SK-N-SH treated with all-trans-retinoic acid at 6 μM for 48 hours (cell line): ENCODE measurements around the gene KLHL6.

Experiments
- ATAC-seq: fragments of 200-7000 bp; cut with Tn5 transposase; 3 replicates; pipeline ENCODE4 v1.9.1; 2020; ENCODE audit warnings: mild to moderate bottlenecking, moderate library complexity
- ARNTL ChIP-seq: fragments of 450-650 bp; formaldehyde crosslinking; IDR thresholded peaks from 2 replicates; pipeline ENCODE4 v1.5.0; 2020; ENCODE audit warnings: low read depth, mild to moderate bottlenecking, moderate library complexity, borderline replicate concordance
- BACH2 ChIP-seq: fragments of 250-450 bp; sonication (Bioruptor Pico); IDR thresholded peaks from 2 replicates; pipeline ENCODE4 v1.9.0; 2021; ENCODE audit warnings: mild to moderate bottlenecking, borderline replicate concordance
- CREB5 ChIP-seq: fragments of 250-450 bp; sonication (Bioruptor Pico); IDR thresholded peaks from 2 replicates; pipeline ENCODE4 v1.5.1; 2020; ENCODE audit warnings: low read depth, mild to moderate bottlenecking, moderate library complexity
- CSDC2 ChIP-seq: fragments of 250-450 bp; sonication (Bioruptor Pico); IDR thresholded peaks from 2 replicates; pipeline ENCODE4 v1.5.0; 2020; ENCODE audit warnings: mild to moderate bottlenecking, moderate library complexity
- CSRNP3 ChIP-seq: fragments of 250-450 bp; sonication (Bioruptor Pico); IDR thresholded peaks from 2 replicates; pipeline ENCODE4 v1.5.1; 2021; ENCODE audit warnings: mild to moderate bottlenecking, moderate library complexity
- ESRRG ChIP-seq: fragments of 250-450 bp; sonication (Bioruptor Pico); IDR thresholded peaks from 2 replicates; pipeline ENCODE4 v1.6.1; 2021; ENCODE audit warnings: mild to moderate bottlenecking
- GLIS3 ChIP-seq: fragments of 250-450 bp; sonication (Bioruptor Pico); IDR thresholded peaks from 2 replicates; pipeline ENCODE4 v1.5.0; 2020; ENCODE audit warnings: mild to moderate bottlenecking, moderate library complexity
- ISL1 ChIP-seq: fragments of 250-450 bp; sonication (Bioruptor Pico); IDR thresholded peaks from 2 replicates; pipeline ENCODE4 v2.1.2; 2022; ENCODE audit warnings: mild to moderate bottlenecking, moderate library complexity
- OSR1 ChIP-seq: fragments of 250-450 bp; sonication (Bioruptor Pico); IDR thresholded peaks from 2 replicates; pipeline ENCODE4 v1.8.0; 2022; ENCODE audit warnings: moderate library complexity, mild to moderate bottlenecking, inconsistent platforms
- PATZ1 ChIP-seq: fragments of 250-450 bp; sonication (Bioruptor Pico); IDR thresholded peaks from 2 replicates; pipeline ENCODE4 v1.8.0; 2020; ENCODE audit warnings: mild to moderate bottlenecking, moderate library complexity, borderline replicate concordance
- POU6F1 ChIP-seq: fragments of 250-450 bp; sonication (Bioruptor Pico); IDR thresholded peaks from 2 replicates; pipeline ENCODE4 v1.8.0; 2021; ENCODE audit warnings: low read depth, mild to moderate bottlenecking, moderate library complexity, borderline replicate concordance
- PPARA ChIP-seq: fragments of 250-450 bp; sonication (Bioruptor Pico); IDR thresholded peaks from 2 replicates; pipeline ENCODE4 v1.5.0; 2020; ENCODE audit warnings: mild to moderate bottlenecking, borderline replicate concordance
- RARB ChIP-seq: fragments of 250-450 bp; sonication (Bioruptor Pico); IDR thresholded peaks from 2 replicates; pipeline ENCODE4 v1.8.0; 2021; ENCODE audit warnings: mild to moderate bottlenecking, moderate library complexity
- SNAI2 ChIP-seq: fragments of 250-450 bp; sonication (Bioruptor Pico); IDR thresholded peaks from 2 replicates; pipeline ENCODE4 v1.5.0; 2020; ENCODE audit warnings: mild to moderate bottlenecking, moderate library complexity
- TCF4 ChIP-seq: fragments of 250-450 bp; sonication (Bioruptor Pico); IDR thresholded peaks from 2 replicates; pipeline ENCODE4 v1.8.0; 2021; ENCODE audit warnings: mild to moderate bottlenecking, moderate library complexity, borderline replicate concordance
- TOX ChIP-seq: fragments of 250-450 bp; sonication (Bioruptor Pico); IDR thresholded peaks from 2 replicates; pipeline ENCODE4 v1.8.0; 2021; ENCODE audit warnings: mild to moderate bottlenecking, moderate library complexity, borderline replicate concordance
- ZFP3 ChIP-seq: fragments of 250-450 bp; sonication (Bioruptor Pico); IDR thresholded peaks from 2 replicates; pipeline ENCODE4 v1.5.0; 2020; ENCODE audit warnings: mild to moderate bottlenecking, moderate library complexity
- ZFP30 ChIP-seq: fragments of 450-650 bp; formaldehyde crosslinking; IDR thresholded peaks from 2 replicates; pipeline ENCODE4 v1.5.0; 2022; ENCODE audit warnings: mild to moderate bottlenecking, moderate library complexity
- ZNF8 ChIP-seq: fragments of 450-650 bp; formaldehyde crosslinking; IDR thresholded peaks from 2 replicates; pipeline ENCODE4 v1.5.0; 2020; ENCODE audit warnings: mild to moderate bottlenecking, moderate library complexity
- TF ChIP-seq, protein P1 (sequence below): fragments of 250-450 bp; sonication (Bioruptor Pico); IDR thresholded peaks from 2 replicates; pipeline ENCODE4 v1.5.0; 2020; ENCODE audit warnings: mild to moderate bottlenecking, moderate library complexity

KLHL6 gene

GRCh38 chr3:183584914-183585280 lies 29.4 kb upstream of the KLHL6 start:
- TF ChIP-seq TCF4 (CRISPR knock-in tag) (no peak), ZNF8 (CRISPR knock-in tag) (no peak), ESRRG (CRISPR knock-in tag) (no peak), RARB (CRISPR knock-in tag) (no peak), TOX (CRISPR knock-in tag) (no peak), BACH2 (CRISPR knock-in tag) (no peak)
- TF ChIP-seq, all 23 proteins: peak for 0
- no peak for ATAC-seq

- TF ChIP-seq GLIS3 (CRISPR knock-in tag), result no peak
- peak; percentile 39; the same call in 1 of the 2 replicates for TF ChIP-seq TCF4 (CRISPR knock-in tag)
- TF ChIP-seq CSDC2, result no peak
- no peak for TF ChIP-seq PATZ1 (CRISPR knock-in tag)
- ATAC-seq, result peak; percentile 33; the same call in 1 of the 3 replicates
These were observed 28.9 kb upstream of the KLHL6 start for GRCh38 chr3:183584246-183584913.

DNA sequence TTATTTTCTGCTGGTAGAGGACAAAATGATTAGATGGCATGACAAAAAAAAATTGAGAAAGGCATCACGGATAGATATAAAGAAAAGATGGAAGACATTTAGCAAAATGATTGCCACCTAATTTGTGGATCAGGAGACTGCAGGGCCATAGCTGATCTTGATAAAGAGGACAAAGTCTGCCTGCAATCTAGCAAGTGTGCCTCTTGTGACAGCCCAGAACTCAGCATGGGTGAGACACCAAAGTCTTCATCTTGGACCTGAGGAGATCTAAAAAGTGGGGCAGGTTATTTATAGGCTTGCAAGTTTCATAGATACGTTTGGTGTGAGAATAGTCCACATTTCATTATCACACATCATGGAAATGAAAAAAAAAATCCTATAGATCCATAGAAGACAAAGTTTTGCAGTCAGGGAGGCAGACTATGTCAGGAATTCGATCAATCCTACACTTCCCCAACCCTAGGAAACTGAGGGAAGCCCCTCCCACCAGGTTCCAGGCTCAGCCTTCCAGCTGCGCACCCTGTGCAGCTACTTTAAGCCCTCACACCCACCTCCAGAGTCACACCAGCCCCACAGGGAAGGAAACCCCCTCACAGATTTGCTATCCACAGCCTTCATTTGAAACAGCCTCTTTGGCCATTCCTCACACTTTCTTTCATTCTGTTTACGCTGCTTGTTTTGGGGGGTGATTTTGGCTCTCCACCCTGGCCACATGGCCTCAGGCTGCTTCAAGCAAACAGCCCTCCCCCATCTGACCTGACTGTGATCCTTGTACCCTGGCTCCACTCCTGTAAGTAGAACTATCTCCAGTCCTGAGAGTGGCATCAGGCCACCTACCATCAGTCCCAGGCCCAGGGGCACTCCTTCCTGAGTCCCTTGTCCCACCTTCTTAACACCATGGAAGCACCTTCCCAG lies 28.1 kb upstream of the KLHL6 start:
- TF ChIP-seq PPARA (CRISPR knock-in tag) (no peak), ZNF8 (CRISPR knock-in tag) (no peak), RARB (CRISPR knock-in tag) (no peak), POU6F1 (CRISPR knock-in tag) (no peak), OSR1 (no peak), ARNTL (CRISPR knock-in tag) (no peak), CSRNP3 (CRISPR knock-in tag) (no peak), ESRRG (CRISPR knock-in tag) (no peak), CREB5 (CRISPR knock-in tag) (no peak), ISL1 (no peak), PATZ1 (CRISPR knock-in tag) (no peak), BACH2 (CRISPR knock-in tag) (no peak), TCF4 (CRISPR knock-in tag) (no peak), SNAI2 (no peak), CSDC2 (no peak), ZFP3 (CRISPR knock-in tag) (no peak), ZFP30 (CRISPR knock-in tag) (no peak), TOX (CRISPR knock-in tag) (no peak), GLIS3 (CRISPR knock-in tag) (no peak)
- TF ChIP-seq, protein P1, sequence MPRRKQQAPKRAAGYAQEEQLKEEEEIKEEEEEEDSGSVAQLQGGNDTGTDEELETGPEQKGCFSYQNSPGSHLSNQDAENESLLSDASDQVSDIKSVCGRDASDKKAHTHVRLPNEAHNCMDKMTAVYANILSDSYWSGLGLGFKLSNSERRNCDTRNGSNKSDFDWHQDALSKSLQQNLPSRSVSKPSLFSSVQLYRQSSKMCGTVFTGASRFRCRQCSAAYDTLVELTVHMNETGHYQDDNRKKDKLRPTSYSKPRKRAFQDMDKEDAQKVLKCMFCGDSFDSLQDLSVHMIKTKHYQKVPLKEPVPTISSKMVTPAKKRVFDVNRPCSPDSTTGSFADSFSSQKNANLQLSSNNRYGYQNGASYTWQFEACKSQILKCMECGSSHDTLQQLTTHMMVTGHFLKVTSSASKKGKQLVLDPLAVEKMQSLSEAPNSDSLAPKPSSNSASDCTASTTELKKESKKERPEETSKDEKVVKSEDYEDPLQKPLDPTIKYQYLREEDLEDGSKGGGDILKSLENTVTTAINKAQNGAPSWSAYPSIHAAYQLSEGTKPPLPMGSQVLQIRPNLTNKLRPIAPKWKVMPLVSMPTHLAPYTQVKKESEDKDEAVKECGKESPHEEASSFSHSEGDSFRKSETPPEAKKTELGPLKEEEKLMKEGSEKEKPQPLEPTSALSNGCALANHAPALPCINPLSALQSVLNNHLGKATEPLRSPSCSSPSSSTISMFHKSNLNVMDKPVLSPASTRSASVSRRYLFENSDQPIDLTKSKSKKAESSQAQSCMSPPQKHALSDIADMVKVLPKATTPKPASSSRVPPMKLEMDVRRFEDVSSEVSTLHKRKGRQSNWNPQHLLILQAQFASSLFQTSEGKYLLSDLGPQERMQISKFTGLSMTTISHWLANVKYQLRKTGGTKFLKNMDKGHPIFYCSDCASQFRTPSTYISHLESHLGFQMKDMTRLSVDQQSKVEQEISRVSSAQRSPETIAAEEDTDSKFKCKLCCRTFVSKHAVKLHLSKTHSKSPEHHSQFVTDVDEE (CRISPR knock-in tag), result no peak

More for the DNA sequence above, 28.1 kb upstream of the KLHL6 start:
- ATAC-seq, result no peak; the same call in 2 of the 3 replicates
